Liver (tissue), 9 donors: Measurements from ENCODE around the gene BFSP1. TPM values are rescaled to one million over a fixed set of nuclear protein-coding genes. Genes with fewer than 3 reads are reported as not detected.

Source experiments
- DNase-seq: peaks from one replicate; pipeline ENCODE4 v3.0.0-alpha.2; 2017; ENCODE audit warnings: low spot score
- H3K27ac ChIP-seq, 2 donors: one replicate each; pipeline ENCODE4 v1.7.0; 2013; ENCODE audit warnings: inconsistent platforms in 2 of 2, low read length in 2 of 2, control low read depth in 1 of 2, low read depth in 1 of 2, mild to moderate bottlenecking in 1 of 2
- H3K27me3 ChIP-seq, 4 donors: one replicate each; pipeline versions ENCODE4 v1.6.1 to v1.7.0; 2013; ENCODE audit warnings: low read length in 3 of 4, inconsistent platforms in 1 of 4, mild to moderate bottlenecking in 1 of 4, moderate library complexity in 1 of 4; ENCODE audit not compliant: control insufficient read depth in 4 of 4, insufficient read depth in 4 of 4
- H3K36me3 ChIP-seq, 4 donors: one replicate each; pipeline versions ENCODE4 v1.6.1 to v1.7.0; 2013; ENCODE audit warnings: low read length in 3 of 4, mild to moderate bottlenecking in 3 of 4, low read depth in 1 of 4, moderate library complexity in 1 of 4; ENCODE audit not compliant: control insufficient read depth in 4 of 4, insufficient read depth in 3 of 4
- H3K4me1 ChIP-seq, 4 donors: one replicate each; pipeline versions ENCODE4 v1.6.1 to v1.7.0; 2013; ENCODE audit warnings: low read length in 3 of 4, mild to moderate bottlenecking in 3 of 4, moderate library complexity in 1 of 4; ENCODE audit not compliant: control insufficient read depth in 4 of 4, insufficient read depth in 4 of 4
- H3K4me3 ChIP-seq, 3 donors: one replicate each; pipeline versions ENCODE4 v1.6.1 to v1.7.0; 2013; ENCODE audit warnings: low read length in 3 of 3, control low read depth in 1 of 3, low read depth in 1 of 3, mild to moderate bottlenecking in 1 of 3
- H3K9ac ChIP-seq, 2 donors: one replicate each; pipeline ENCODE4 v1.7.0; 2013; ENCODE audit warnings: low read length in 2 of 2, mild to moderate bottlenecking in 2 of 2, moderate library complexity in 2 of 2, control low read depth in 1 of 2, low read depth in 1 of 2
- H3K9me3 ChIP-seq, 4 donors: one replicate each; pipeline versions ENCODE4 v1.6.1 to v1.7.0; 2013; ENCODE audit warnings: low read length in 3 of 4; ENCODE audit not compliant: control insufficient read depth in 4 of 4
- CTCF ChIP-seq: fragments of 150-350 bp; IDR thresholded peaks from 2 replicates; pipeline ENCODE4 v1.5.1; 2017; ENCODE audit warnings: improper control_type of control experiment, low read depth, low read length; ENCODE audit not compliant: missing input control
- EGR1 ChIP-seq, 2 donors: IDR thresholded peaks; 2 replicates each; pipeline ENCODE4 v1.6.1; 2016 to 2018; ENCODE audit warnings: antibody characterized with exemption in 2 of 2, low read depth in 2 of 2
- FOXA1 ChIP-seq: IDR thresholded peaks from 2 replicates; pipeline ENCODE4 v1.6.1; 2016; ENCODE audit warnings: antibody characterized with exemption
- FOXA2 ChIP-seq: IDR thresholded peaks from 2 replicates; pipeline ENCODE4 v1.6.1; 2016; ENCODE audit warnings: antibody characterized with exemption
- GABPA ChIP-seq, 2 donors: IDR thresholded peaks in 1 of 2; conservative IDR thresholded peaks in 1 of 2; 2 replicates each; pipeline ENCODE4 v1.6.1; 2016; ENCODE audit warnings: antibody characterized with exemption in 2 of 2, mild to moderate bottlenecking in 1 of 2, moderate library complexity in 1 of 2
- HNF4A ChIP-seq, 2 donors: conservative IDR thresholded peaks; 2 replicates each; pipeline ENCODE4 v1.6.1; 2016; ENCODE audit warnings: antibody characterized with exemption in 2 of 2, mild to moderate bottlenecking in 2 of 2
- JUND ChIP-seq, 2 donors: IDR thresholded peaks; 2 replicates each; pipeline ENCODE4 v1.6.1; 2016; ENCODE audit warnings: antibody characterized with exemption in 2 of 2
- NR2F2 ChIP-seq: IDR thresholded peaks from 2 replicates; pipeline ENCODE4 v1.6.1; 2016; ENCODE audit warnings: antibody characterized with exemption
- RXRA ChIP-seq, 2 donors: IDR thresholded peaks; 2 replicates each; pipeline ENCODE4 v1.6.1; 2017 to 2018; ENCODE audit warnings: antibody characterized with exemption in 2 of 2, mild to moderate bottlenecking in 1 of 2
- SP1 ChIP-seq: IDR thresholded peaks from 2 replicates; pipeline ENCODE4 v1.6.1; 2018; ENCODE audit warnings: antibody characterized with exemption, mild to moderate bottlenecking
- TAF1 ChIP-seq: conservative IDR thresholded peaks from 2 replicates; pipeline ENCODE4 v1.6.1; 2016; ENCODE audit warnings: antibody characterized with exemption, mild to moderate bottlenecking
- YY1 ChIP-seq: IDR thresholded peaks from 2 replicates; pipeline ENCODE4 v1.6.1; 2016; ENCODE audit warnings: antibody characterized with exemption, mild to moderate bottlenecking
- WGBS: extraction: QIAGEN DNeasy Blood & Tissue Kit; methylation state at CpG from one replicate; pipeline ENCODE4 v1.1.7; 2013; 5-methylcytosine and 5-hydroxymethylcytosine counted together
- polyA plus RNA-seq, 2 donors: library from polyadenylated mRNA; stranded (reverse) in 1 of 2; unstranded in 1 of 2; fragments of 200-250 nt in 1 of 2; fragments of >200 nt in 1 of 2; fragmentation: Nextera tagmentation in 1 of 2; extraction: Ambion mirVana in 1 of 2; gene quantifications; one replicate each; pipeline versions ENCODE4 v1.2.1 to v1.2.3, GENCODE V29; 2013 to 2015
- total RNA-seq, 2 donors: library from RNA; depleted of rRNA; stranded (reverse); fragments of >200 nt; gene quantifications; one replicate each; pipeline ENCODE4 v1.2.3, GENCODE V29; 2014
- TF ChIP-seq, protein P1 (sequence below): IDR thresholded peaks from 2 replicates; pipeline ENCODE4 v1.6.1; 2016; ENCODE audit warnings: antibody characterized with exemption
- TF ChIP-seq, protein P2 (sequence below): IDR thresholded peaks from 2 replicates; pipeline ENCODE4 v1.6.1; 2016; ENCODE audit warnings: antibody characterized with exemption, mild to moderate bottlenecking
- TF ChIP-seq, protein P3 (sequence below): IDR thresholded peaks from 2 replicates; pipeline ENCODE4 v1.6.1; 2016; ENCODE audit warnings: antibody characterized with exemption
- TF ChIP-seq, protein P4 (sequence below): IDR thresholded peaks from 2 replicates; pipeline ENCODE4 v1.6.1; 2016; ENCODE audit warnings: antibody characterized with exemption
- donor health status: healthy.
- donor health status: healthy.
- donor health status: healthy.
- donor health status: healthy.
- donor health status: healthy.

The BFSP1 gene
- total and polyA plus RNA-seq, 4 donors = 0.14 to 0.28 (median 0.21) TPM

GRCh38 chr20:17480696-17481095 lies 50.5 kb downstream of the BFSP1 start:
- Histone ChIP-seq H3K9me3 (peaks cover 0 to 5% (median 0%) of the 10 kb centered on the region in 4 donors), H3K4me1 (no peaks in the 10 kb centered on the region), H3K27me3 (peaks cover 0 to 4% (median 1%) of the 10 kb centered on the region in 4 donors), H3K36me3 (no peaks in the 10 kb centered on the region), H3K4me3 (no peak overlapping the region), H3K9ac (no peak overlapping the region), H3K27ac (no peak overlapping the region)
- DNase-seq = no peak
- no peak for TF ChIP-seq EGR1 (IDR thresholded peaks at IDR 0.05; ENCODE audit: low read depth in 2 of 2)
- no peak for TF ChIP-seq RXRA (IDR thresholded peaks at IDR 0.05)
- TF ChIP-seq, protein P1, sequence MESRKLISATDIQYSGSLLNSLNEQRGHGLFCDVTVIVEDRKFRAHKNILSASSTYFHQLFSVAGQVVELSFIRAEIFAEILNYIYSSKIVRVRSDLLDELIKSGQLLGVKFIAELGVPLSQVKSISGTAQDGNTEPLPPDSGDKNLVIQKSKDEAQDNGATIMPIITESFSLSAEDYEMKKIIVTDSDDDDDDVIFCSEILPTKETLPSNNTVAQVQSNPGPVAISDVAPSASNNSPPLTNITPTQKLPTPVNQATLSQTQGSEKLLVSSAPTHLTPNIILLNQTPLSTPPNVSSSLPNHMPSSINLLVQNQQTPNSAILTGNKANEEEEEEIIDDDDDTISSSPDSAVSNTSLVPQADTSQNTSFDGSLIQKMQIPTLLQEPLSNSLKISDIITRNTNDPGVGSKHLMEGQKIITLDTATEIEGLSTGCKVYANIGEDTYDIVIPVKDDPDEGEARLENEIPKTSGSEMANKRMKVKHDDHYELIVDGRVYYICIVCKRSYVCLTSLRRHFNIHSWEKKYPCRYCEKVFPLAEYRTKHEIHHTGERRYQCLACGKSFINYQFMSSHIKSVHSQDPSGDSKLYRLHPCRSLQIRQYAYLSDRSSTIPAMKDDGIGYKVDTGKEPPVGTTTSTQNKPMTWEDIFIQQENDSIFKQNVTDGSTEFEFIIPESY = no peak
- TF ChIP-seq, protein P2, sequence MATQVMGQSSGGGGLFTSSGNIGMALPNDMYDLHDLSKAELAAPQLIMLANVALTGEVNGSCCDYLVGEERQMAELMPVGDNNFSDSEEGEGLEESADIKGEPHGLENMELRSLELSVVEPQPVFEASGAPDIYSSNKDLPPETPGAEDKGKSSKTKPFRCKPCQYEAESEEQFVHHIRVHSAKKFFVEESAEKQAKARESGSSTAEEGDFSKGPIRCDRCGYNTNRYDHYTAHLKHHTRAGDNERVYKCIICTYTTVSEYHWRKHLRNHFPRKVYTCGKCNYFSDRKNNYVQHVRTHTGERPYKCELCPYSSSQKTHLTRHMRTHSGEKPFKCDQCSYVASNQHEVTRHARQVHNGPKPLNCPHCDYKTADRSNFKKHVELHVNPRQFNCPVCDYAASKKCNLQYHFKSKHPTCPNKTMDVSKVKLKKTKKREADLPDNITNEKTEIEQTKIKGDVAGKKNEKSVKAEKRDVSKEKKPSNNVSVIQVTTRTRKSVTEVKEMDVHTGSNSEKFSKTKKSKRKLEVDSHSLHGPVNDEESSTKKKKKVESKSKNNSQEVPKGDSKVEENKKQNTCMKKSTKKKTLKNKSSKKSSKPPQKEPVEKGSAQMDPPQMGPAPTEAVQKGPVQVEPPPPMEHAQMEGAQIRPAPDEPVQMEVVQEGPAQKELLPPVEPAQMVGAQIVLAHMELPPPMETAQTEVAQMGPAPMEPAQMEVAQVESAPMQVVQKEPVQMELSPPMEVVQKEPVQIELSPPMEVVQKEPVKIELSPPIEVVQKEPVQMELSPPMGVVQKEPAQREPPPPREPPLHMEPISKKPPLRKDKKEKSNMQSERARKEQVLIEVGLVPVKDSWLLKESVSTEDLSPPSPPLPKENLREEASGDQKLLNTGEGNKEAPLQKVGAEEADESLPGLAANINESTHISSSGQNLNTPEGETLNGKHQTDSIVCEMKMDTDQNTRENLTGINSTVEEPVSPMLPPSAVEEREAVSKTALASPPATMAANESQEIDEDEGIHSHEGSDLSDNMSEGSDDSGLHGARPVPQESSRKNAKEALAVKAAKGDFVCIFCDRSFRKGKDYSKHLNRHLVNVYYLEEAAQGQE = no peak
- TF ChIP-seq, protein P3, sequence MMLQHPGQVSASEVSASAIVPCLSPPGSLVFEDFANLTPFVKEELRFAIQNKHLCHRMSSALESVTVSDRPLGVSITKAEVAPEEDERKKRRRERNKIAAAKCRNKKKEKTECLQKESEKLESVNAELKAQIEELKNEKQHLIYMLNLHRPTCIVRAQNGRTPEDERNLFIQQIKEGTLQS = no peak
- no peak for TF ChIP-seq HNF4A (conservative IDR thresholded peaks at IDR 0.05)
- TF ChIP-seq CTCF = no peak
- TF ChIP-seq SP1 = no peak
- no peak for TF ChIP-seq YY1
- TF ChIP-seq TAF1 = no peak
- no peak for TF ChIP-seq FOXA1
- no peak for TF ChIP-seq NR2F2
- no peak for TF ChIP-seq JUND (IDR thresholded peaks at IDR 0.05)
- TF ChIP-seq FOXA2 = no peak
- WGBS = 82% methylated on average over 11 of the region's 11 CpGs

DNA sequence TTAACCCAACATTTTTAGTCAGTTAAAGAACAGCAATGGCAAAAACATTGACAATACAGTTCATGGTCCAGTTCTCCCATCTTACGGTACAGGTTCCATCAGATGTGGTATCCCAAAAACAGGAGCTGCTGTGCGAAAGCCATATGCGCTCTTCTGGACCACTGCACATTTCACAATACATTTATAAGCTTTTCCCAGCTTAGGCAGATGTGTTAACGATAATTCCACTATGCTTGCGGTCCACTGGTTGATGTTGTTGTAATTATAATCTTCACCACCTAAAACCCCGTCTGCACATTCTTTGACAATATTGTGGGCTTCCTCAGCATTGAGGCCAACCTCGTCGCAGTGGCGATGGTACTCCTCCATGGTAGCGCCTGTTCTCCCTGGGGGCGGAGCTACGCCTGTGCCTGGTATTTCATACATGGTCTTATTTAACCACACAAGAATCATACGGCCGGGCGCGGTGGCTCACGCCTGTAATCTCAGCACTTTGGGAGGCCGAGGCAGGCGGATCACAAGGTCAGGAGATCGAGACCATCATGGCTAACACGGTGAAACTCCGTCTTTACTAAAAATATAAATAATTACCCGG lies 52.0 kb downstream of the BFSP1 start:
- Histone ChIP-seq H3K4me3 (no peak overlapping the region), H3K36me3 (no peaks in the 10 kb centered on the region), H3K9me3 (no peaks in the 10 kb centered on the region), H3K4me1 (no peaks in the 10 kb centered on the region), H3K9ac (no peak overlapping the region), H3K27me3 (peaks cover 0 to 2% (median 0%) of the 10 kb centered on the region in 4 donors), H3K27ac (no peak overlapping the region)
- WGBS = 94% methylated on average over 23 of the region's 23 CpGs
- DNase-seq = no peak
- TF ChIP-seq, protein P2 = no peak
- TF ChIP-seq FOXA1 (no peak), GABPA (IDR thresholded peaks at IDR 0.05 in 1 of 2, conservative IDR thresholded peaks at IDR 0.05 in 1 of 2) (no peak), RXRA (IDR thresholded peaks at IDR 0.05) (no peak), NR2F2 (no peak), SP1 (no peak), CTCF (no peak), TAF1 (no peak), HNF4A (conservative IDR thresholded peaks at IDR 0.05) (no peak), EGR1 (IDR thresholded peaks at IDR 0.05; ENCODE audit: low read depth in 2 of 2) (no peak)
- TF ChIP-seq, protein P4, sequence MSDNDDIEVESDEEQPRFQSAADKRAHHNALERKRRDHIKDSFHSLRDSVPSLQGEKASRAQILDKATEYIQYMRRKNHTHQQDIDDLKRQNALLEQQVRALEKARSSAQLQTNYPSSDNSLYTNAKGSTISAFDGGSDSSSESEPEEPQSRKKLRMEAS = no peak
